NCI-H2171 (cell line): Measurements from ENCODE around the gene KCNB1.

Source experiments
- DNase-seq: peaks from one replicate; lab custom pipeline; 2025; lab: John Stamatoyannopoulos, UW

KCNB1 gene

DNA sequence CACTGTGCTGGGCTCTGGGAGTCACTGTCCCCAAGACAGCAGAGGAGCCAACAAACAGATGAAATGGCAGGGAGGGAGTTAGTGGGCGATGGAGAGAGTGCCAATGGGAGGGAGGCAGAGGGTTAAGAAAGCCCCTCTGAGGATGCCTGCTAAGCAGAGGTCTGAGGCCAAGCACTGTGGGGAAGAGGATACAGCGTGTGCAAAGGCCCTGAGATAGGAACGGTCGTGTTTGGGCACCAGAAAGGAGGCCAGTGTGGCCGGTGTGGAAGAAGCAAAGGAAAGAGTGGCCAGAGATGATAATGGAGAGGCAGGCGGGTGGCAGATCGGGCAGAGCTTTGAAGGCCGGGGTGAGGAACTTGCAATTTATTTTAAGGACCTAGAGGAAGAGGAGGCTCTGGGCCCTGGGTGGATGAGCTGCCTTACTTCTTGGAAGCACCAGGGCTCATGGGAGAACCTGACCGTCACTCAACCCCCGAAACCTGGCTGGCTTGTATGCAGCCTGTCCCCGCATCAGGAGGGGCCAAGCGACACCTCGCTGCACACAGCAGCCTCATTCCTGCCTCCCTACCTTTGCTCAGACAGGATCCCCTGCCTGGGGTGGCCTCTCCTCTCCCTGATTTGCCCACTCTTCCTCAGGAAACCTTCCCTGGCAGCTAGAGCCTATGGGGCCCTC is 73.0 kb downstream of the KCNB1 start:
- DNase-seq, result no peak

DNA sequence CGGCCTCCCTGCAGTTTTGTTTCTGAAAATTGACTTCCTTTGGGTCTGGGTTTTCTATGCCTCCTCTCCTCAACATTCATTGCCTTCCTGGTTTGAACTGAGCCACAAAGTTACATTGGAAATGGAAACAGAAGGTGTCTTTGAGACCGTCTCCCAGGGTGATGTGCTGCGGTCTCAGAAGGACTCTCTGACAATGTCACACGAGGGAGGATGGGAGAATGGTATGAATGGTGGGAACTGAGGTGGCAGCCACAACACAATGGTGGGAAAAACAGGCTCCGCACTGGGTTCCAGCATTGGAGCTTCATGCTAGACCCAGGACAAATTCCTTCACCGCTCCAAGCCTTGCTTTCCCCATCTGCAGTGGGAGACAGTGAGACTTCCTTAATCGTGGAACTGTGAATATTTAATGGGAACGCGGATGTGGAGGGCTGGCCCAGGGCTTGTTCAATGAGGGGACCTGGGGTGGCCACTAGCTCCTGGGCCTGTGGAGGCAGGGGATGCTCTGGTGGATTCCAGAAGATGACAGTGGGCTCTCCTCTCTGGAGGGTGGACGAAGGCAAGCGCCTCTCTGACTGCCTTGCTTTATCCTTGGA is 73.9 kb downstream of the KCNB1 start:
- no peak for DNase-seq

DNA sequence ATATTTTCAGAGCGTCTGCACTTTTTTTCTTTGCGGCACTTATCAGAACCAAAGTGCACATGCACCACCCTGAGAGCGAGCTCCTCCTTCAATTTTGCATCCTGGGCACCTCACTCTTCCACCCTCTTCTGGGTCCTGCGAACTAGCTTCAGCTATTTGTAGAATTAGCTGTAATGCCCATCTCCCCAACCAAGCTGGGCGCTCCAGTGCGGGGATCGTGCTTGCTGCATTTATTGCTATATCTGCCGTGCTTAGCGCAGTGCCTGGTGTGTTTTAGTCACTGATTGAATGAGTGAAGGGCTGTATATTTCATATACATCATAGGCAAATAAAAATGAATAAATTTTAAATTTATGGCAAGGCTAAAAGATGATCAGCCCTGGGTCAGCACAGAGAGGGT is 75.8 kb downstream of the KCNB1 start:
- no peak for DNase-seq

DNA sequence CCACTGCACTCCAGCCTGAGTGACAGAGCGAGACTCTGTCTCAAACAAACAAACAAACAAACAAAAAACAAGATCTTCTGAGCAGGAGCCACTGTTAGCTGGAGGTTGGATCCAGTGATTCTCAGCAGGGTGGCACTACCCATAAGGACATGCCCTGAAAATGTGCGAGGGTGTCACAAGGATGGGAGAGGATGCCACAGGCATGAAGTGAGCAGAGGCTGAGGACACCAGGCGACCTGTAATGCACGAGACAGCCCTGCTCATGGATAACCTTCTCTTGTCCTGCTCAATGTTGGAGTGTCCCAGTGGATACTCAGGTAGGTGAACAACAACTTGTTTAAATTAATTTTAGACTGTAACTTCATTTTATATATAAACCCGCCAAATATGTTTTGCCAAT is 76.8 kb downstream of the KCNB1 start:
- no peak for DNase-seq

DNA sequence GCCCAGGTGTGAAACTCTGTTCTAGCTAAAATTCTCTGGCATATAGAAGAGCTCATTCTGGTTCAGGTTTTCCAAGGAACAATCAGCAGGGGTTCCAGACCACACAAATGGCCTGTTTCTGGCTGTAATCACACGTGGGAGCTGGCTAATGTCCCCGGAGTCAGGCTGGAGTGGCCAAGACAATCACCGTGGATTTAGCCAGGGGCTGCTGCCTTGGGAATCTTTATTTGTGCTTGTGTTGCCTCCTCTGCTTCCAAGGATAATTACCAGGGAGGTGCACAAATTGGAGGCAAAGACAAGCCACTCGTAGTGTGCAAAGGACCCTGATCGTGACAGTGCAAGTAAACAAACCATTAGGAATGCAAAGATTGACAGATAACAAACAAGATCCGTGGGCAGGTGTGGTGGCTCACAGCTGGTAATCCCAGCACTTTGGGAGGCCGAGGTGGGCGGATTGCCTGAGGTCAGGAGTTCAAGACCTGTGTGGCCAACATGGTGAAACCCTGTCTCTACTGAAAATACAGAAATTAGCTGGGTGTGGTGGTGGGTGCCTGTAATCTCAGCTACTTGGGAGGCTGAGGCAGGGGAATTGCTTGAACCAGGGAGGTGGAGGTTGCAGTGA is 77.3 kb downstream of the KCNB1 start:
- DNase-seq, result no peak

DNA sequence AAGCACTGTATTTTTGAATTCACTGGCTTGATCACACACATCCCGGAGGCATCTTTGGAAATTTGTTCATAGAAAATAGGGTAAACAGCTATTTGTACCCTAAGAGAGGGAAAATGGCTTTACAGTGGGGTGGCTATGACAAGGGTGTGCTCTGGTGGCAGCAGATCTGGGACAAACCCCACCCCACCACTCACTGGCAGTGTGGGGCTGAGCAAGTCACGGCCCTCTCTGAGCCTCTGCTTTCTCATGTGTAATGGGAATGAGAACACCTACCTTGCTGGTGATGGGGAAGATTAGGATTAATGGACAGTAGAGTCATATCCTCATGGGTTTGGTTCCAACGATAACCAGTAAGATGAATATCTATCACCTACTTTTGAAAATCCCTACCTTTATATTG is 78.0 kb downstream of the KCNB1 start:
- no peak for DNase-seq

DNA sequence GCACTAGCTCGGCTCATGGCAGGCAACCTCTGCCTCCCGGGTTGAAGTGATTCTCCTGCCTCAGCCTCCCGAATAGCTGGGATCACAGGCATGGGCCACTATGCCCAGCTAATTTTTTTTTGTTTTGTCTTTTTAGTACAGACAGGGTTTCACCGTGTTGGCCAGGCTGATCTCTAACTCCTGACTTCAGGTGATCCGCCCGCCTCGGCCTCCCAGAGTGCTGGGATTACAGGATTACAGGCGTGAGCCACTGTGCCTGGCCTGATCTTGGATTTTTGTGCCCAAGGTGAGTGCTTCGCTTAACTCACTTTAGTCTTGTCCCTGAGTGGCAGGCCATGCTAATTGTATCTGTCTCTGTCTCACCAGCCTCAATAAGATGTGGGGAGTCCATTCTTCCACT is 78.6 kb downstream of the KCNB1 start:
- no peak for DNase-seq

DNA sequence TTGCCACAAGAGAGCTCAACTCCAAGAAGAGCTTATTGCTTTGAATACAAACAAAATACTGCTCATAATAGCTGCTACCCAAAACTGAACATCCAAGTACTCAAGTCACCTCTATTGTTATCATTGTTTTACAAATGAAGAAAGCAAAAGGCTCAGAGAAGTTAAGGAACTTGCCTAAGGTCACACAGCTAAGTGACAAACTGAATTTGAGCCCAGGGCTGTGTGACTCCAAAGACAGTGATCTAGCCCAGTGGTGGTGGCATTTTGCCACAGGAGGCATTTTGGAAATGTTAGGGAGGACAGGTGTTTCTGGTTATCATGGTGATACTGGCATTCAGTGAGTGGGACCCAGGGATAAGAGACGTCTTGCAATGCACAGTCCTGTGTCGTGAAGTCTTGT is 79.5 kb downstream of the KCNB1 start:
- DNase-seq, result no peak

DNA sequence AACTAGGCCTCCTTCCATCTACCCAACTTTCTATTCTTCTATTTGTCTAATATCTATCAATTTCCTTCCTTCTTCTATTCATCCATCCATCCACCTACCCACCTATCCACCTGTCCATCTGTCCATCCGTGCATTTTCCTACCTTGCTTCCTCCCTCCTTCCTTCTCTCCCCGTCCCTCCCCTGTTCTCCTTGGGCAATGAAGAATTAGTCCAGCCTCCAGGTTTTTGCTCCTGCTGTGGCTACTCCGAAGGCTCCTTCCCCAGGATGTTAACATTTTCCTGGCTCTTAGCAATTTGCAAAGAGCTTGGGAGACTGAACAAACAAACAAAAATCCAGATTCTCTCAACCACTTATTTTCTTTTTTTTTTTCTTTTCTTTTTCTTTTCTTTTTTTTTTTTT is 81.6 kb downstream of the KCNB1 start:
- DNase-seq, result no peak

DNA sequence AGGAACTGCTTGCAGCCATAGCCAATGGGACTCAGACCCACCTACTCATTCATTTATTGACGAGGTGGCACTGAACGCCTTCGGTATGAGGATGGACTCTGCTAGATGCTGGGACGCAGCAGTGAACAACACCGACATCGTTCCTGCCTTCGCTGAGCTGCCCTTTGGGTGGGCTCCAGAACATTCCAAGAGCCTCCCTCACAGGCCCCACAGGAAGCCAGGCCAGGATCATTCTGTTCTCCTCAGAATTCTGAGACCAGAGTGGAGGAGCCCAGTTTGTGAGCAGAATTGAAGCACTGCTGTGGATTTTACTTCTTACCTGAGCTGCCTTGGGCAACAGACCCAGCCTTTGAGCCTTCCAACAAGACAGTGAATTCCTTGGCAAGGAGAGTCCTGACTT is 82.1 kb downstream of the KCNB1 start:
- DNase-seq, result no peak

DNA sequence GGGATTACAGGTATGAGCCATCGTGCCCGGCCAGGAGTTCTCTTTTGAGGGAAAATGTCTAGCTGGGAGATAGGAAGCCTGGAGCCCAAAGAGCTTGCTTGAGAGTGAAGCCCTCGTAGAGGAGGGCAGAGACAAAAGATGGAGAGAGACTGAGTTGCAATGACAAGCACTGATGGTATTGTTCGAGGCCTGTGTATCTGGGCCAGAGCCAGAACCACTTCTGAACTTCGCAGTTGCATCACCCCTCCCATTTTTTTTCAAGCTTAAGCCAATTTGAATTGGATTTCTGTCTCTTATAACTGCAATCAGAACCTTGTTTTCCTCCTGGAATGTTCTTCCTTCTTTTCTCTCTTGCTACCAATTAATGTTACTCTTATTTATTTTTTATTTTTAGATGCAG is 83.1 kb downstream of the KCNB1 start:
- no peak for DNase-seq

DNA sequence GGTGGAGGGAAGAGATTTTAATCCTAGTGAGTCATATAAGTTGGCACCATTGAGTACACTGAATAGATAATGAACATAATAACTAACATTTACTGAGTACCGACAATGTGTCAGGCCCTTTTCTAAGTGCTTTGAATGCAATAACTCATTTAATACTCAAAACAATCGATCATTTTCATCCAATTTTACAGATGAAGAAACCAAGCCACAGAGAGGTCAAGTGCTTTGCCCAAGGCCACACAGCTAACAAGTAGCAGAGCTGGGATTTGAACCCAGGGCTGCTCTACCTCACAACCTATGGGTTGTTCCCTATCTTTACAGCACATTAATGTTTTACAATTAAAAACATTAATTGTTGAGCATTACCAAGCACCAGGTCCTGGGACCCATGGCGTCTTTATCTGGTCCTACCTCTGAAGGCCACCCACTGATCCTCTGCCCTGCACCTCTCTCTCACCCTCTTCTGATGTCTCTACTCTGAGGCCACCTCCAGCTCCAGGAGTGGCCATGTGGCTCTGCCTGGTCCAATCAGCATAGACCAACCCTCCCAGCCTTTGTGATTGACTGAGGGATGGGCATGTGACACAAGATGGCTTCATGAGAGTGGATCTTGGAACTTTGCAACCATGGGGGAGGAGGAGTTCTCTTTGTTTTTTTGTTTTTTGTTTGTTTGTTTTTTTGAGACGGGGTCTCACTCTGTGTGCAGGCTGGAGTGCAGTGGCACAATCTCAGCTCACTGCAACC is 83.9 kb downstream of the KCNB1 start:
- DNase-seq, result no peak

DNA sequence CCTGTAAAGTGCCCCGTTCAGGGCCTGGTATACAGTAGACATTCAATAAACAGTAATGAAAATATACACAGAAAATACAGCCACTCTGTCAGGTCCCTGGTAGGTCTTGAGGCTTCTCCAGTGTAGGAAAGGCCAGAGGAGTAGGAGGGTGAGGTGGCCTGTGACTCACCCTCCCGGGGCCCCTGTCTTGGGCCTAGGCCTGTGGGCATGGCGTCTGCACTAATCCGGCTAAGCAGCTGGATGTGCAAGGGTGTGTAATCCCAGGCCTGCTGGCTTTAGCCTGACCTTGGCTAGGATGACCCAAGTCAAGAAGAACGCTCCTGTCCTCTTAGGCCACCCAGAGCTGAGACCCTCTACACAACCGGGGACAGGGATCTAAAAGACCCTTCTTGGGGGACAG is 84.9 kb downstream of the KCNB1 start:
- DNase-seq, result no peak

DNA sequence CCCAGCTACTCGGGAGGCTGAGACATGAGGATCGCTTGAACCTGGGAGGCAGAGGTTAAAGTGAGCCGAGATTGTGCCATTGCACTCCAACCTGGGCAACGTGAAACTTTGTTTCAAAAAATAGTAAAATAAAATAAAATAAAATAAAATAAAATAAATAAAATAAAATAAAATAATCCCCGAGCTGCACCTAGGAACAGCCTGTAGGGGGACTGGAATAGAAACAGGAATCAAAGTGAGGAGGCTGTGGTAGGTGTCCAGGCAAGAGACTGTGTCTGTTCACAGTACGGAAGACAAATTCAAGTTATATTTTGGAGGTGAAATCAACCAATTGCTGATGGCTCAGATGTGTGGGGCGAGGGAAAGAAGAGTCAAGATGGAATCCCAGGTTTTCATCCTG is 86.2 kb downstream of the KCNB1 start:
- DNase-seq, result no peak

DNA sequence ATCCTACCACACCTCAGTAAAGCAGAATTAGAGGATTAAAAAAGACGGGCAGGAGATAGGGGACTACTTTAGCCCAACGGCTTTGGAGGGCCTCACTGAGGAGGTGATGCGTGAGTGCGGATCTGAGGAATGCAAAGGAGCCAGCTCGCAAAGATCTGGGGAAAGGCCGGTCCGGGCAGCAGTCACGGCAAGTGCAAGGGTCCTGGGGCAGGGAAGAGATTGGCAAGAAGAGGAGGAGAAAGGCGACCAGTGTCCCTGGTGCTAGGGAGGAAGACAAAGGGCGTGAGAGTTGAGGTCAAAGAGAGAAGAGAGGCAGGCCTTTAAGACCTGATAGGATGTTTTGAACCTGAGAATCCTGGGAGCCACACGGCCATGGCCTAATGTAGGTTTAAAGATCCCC is 86.8 kb downstream of the KCNB1 start:
- DNase-seq, result no peak

DNA sequence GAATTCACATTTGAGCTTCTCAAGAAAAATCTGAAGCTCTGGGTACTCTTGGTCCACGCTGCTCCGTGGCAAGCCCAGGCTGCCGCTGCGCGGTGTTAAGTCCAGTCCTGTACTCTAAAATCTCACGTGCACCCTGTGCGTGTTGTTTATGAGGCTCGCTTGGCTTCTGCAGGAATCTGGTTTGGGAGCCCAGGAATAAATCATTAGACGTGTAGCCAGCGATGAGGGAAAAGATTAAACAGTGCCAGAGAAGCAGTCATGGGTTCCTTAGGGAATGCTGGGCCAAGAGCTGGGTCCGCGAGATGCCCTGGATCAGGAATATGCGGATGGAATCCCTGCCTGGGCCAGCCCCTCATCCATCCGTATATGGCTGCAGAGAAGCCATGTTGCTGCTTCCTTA is 87.3 kb downstream of the KCNB1 start:
- no peak for DNase-seq

DNA sequence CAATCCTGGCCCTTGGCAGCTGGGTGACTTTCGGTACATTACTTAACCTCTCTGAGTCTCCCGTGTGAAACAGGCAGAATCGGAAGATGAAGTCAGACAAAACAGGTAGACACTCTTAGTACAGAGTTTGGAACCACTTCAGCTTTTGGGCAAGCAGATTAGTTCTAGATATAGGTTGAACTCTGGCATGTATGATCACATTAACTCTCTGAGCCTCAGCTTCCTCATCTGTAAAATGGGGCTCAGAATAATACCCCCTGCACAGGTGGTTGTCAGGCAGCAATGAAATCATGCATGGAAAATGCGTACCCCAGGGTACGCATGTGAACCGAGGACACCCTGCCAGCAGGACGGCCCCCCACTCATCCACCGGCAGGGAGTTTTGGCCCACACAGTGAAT is 87.7 kb downstream of the KCNB1 start:
- no peak for DNase-seq

DNA sequence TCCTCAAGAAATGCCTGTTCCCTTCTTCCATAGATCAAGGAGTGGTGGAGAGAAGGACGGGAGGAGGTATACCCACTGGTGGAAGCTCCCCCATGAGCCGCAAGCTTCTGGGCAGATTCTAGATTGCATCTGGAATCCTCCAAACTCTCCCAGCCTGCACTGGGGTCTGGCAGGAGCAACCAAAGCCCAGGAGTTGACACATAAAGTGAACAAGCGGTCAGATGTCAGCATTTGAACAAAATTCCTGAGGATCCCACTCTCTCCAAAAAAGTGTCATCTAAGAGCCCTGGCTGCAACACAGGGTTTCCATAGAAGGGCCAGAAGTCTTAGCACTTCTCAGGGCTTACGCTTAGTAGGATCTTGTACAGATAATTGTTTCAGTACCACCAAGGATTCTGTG is 88.2 kb downstream of the KCNB1 start:
- no peak for DNase-seq

DNA sequence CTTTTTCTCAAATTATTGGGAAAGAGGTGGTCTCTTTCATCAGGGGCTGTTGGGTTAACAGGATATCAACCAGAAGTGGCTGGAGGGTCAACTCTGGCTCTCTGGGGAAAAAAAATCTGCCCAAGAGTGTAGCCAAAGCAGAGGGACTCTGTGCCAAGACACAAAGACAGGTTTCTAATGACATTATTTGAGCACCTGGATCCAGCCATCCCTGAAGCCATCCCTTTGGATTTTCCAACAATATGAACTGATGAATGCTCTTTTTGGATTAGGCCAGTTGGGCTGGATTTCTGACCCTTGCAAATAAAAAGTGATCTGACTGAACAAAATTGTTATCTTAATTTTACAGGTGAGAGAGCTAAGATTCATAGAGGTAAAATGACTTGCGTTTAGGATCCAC is 88.7 kb downstream of the KCNB1 start:
- no peak for DNase-seq

DNA sequence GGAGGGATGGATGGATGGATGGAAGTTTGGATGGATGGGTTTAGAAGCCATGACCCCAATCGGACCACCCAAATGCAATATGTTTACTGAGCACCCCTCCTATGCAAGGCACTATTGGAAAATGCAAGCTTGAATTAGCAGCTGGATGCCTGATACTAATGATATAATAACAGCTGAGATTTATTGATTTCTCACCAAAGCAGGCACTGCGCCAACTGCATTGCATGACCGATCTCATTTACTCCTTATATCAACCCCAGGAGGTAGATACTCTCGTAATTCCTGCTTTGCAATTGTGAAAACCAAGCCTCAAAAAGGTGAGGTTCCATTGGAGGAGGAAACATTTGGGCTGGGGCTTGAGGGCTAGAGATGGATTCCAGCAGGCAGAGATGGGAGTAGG is 89.7 kb downstream of the KCNB1 start:
- DNase-seq, result peak; percentile 20

DNA sequence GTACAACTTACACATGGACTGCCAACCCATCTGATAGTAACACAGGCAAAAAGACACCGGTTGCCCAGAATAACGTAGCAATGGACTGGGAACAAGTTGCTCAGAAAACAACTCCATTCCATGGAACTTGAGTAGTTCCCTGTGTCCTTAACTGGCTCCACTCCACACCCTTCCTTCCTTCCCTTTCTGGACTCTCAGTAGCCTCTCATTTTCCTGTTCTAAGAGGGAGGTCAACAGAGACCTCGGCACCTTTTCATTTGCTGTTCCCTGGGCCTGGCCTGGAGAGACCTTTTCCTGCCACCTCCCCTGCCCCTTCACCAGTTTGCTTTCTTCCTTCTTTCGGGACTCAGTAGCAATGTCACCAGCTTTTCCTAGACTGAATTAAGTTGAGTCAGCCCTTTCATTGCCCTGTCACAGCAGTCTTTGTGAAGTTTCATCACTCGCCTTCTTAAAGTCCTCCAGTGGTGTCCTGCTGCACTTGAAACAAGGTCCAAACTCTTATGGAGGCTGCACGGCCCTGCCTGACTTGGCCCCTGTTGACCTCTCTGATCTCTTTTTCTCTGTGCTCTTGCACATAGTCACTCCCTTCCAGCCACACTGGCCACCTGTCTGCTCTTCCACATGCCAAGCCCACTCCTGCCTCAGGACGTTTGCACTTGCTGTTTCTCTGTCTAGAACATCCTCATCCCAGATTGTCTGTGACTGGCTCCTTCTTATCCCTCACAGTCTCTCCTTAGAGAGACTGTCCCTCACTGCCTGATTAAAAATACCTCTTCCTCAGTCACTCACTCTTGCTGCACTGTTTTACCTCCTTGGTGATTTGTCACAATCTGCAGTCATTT is 90.8 kb downstream of the KCNB1 start:
- no peak for DNase-seq

DNA sequence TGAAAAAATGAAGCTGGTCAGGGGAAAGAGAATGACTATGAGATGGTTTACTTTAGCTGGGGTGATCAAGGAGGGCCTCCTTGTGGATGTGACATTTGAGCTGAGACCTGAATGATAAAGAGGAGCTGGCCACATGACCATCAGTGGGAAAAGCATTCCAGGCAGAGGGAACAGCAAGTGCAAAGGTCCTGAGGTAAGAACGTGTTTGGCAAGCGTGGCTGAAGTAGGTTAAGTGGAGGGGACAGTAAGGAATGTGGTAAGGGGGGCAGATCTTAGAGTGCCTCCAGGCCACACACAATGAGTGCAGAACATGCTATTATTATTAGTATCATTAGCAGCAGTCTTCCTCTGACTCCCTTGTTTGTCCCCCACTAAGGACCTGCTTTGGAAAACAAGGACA is 92.6 kb downstream of the KCNB1 start:
- no peak for DNase-seq
